Muscle of leg (tissue), 11 donors: Measurements from ENCODE around the gene PTH1R. TPM values are rescaled to one million over a fixed set of nuclear protein-coding genes. Genes with fewer than 3 reads are reported as not detected.

Experiments used
- DNase-seq: peaks from one replicate; pipeline ENCODE4 v3.0.0; 2013
- H3K27ac ChIP-seq: one replicate; pipeline ENCODE4 v1.5.1; 2013; ENCODE audit warnings: mild to moderate bottlenecking, low read length, control low read depth
- H3K27me3 ChIP-seq: one replicate; pipeline ENCODE4 v1.6.1; 2013; ENCODE audit warnings: low read length; ENCODE audit not compliant: control insufficient read depth, insufficient read depth
- H3K36me3 ChIP-seq: one replicate; pipeline ENCODE4 v1.6.1; 2013; ENCODE audit warnings: low read length; ENCODE audit not compliant: control insufficient read depth, insufficient read depth
- H3K4me1 ChIP-seq: one replicate; pipeline ENCODE4 v1.6.1; 2013; ENCODE audit warnings: low read length; ENCODE audit not compliant: control insufficient read depth, insufficient read depth
- H3K4me3 ChIP-seq: one replicate; pipeline ENCODE4 v1.5.1; 2013; ENCODE audit warnings: low read length, control low read depth
- H3K9me3 ChIP-seq: replicated peaks from 2 replicates; pipeline ENCODE4 v1.6.1; 2013; ENCODE audit warnings: low read depth, low read length; ENCODE audit not compliant: control insufficient read depth
- WGBS: methylation state at CpG from one replicate; pipeline ENCODE4 v1.1.5; 2013; ENCODE audit warnings: missing lambda C conversion rate; ENCODE audit not compliant: insufficient coverage; 5-methylcytosine and 5-hydroxymethylcytosine counted together
- polyA plus RNA-seq, 8 donors: library from polyadenylated mRNA; unstranded; fragments of 120-200 nt; gene quantifications; one replicate each; pipeline versions ENCODE4 v1.2.1 to v1.2.3, GENCODE V29; 2013; ENCODE audit warnings: inconsistent platforms in 1 of 8, low replicate concordance in 1 of 8; ENCODE audit not compliant: insufficient read length in 8 of 8, insufficient read depth in 1 of 8
- total RNA-seq: library from RNA; stranded (reverse); fragments of 120-200 nt; gene quantifications from one replicate; pipeline ENCODE4 v1.2.4, GENCODE V29; 2013

The PTH1R gene
- total and polyA plus RNA-seq, 9 donors, result 7.1 to 26.8 (median 11.4) TPM

GRCh38 chr3:46870651-46871050 lies 6.9 kb upstream of the PTH1R start:
- Histone ChIP-seq H3K27me3 (peaks cover 25% of the 10 kb centered on the region), H3K4me3 (no peak overlapping the region), H3K4me1 (peaks cover 67% of the 10 kb centered on the region), H3K9me3 (no peaks in the 10 kb centered on the region), H3K36me3 (no peaks in the 10 kb centered on the region), H3K27ac (no peak overlapping the region)
- no peak for DNase-seq
- WGBS, result 84% methylated on average over 3 of the region's 5 CpGs

GRCh38 chr3:46871222-46871621 lies 6.3 kb upstream of the PTH1R start:
- no peak overlapping the region for H3K4me3 ChIP-seq
- 70% methylated on average over 7 of the region's 10 CpGs for WGBS
- peaks cover 67% of the 10 kb centered on the region for H3K4me1 ChIP-seq
- no peaks in the 10 kb centered on the region for H3K9me3 ChIP-seq
- no peaks in the 10 kb centered on the region for H3K36me3 ChIP-seq
- no peak overlapping the region for H3K27ac ChIP-seq
- H3K27me3 ChIP-seq, result peaks cover 25% of the 10 kb centered on the region
- DNase-seq, result no peak

- DNase-seq, result no peak
- H3K9me3 ChIP-seq, result no peaks in the 10 kb centered on the region
- peaks cover 26% of the 10 kb centered on the region for H3K27me3 ChIP-seq
- H3K36me3 ChIP-seq, result no peaks in the 10 kb centered on the region
- WGBS, result no CpG with 5 or more reads among the region's 5 CpGs
- peaks cover 51% of the 10 kb centered on the region for H3K4me1 ChIP-seq
- H3K27ac ChIP-seq, result no peak overlapping the region
- no peak overlapping the region for H3K4me3 ChIP-seq
Measured at GRCh38 chr3:46873521-46873920, 4.0 kb upstream of the PTH1R start.

GRCh38 chr3:46874430-46874829 lies 3.1 kb upstream of the PTH1R start:
- Histone ChIP-seq H3K27me3 (peaks cover 26% of the 10 kb centered on the region), H3K36me3 (no peaks in the 10 kb centered on the region), H3K9me3 (no peaks in the 10 kb centered on the region), H3K27ac (no peak overlapping the region), H3K4me3 (no peak overlapping the region), H3K4me1 (peaks cover 54% of the 10 kb centered on the region)
- peak; percentile 84 for DNase-seq
- no CpG with 5 or more reads among the region's 18 CpGs for WGBS

GRCh38 chr3:46875560-46875959 lies 2.0 kb upstream of the PTH1R start:
- DNase-seq, result no peak
- Histone ChIP-seq H3K27ac (no peak overlapping the region), H3K27me3 (peaks cover 31% of the 10 kb centered on the region), H3K9me3 (no peaks in the 10 kb centered on the region), H3K4me1 (peaks cover 54% of the 10 kb centered on the region), H3K4me3 (no peak overlapping the region), H3K36me3 (no peaks in the 10 kb centered on the region)
- 95% methylated on average over 6 of the region's 9 CpGs for WGBS

GRCh38 chr3:46876313-46877300 lies 914 bp upstream of the PTH1R start:
- Histone ChIP-seq H3K27ac (no peak overlapping the region), H3K9me3 (no peaks in the 10 kb centered on the region), H3K27me3 (peaks cover 35% of the 10 kb centered on the region), H3K4me1 (peaks cover 53% of the 10 kb centered on the region), H3K36me3 (no peaks in the 10 kb centered on the region), H3K4me3 (no peak overlapping the region)
- WGBS, result 85% methylated on average over 5 of the region's 10 CpGs
- no peak for DNase-seq

GRCh38 chr3:46878781-46879436 lies 1.4 kb downstream of the PTH1R start:
- H3K4me1 ChIP-seq, result peaks cover 45% of the 10 kb centered on the region
- H3K9me3 ChIP-seq, result no peaks in the 10 kb centered on the region
- no peak overlapping the region for H3K4me3 ChIP-seq
- WGBS, result no CpG with 5 or more reads among the region's 2 CpGs
- H3K36me3 ChIP-seq, result no peaks in the 10 kb centered on the region
- H3K27me3 ChIP-seq, result peaks cover 37% of the 10 kb centered on the region
- no peak for DNase-seq
- H3K27ac ChIP-seq, result no peak overlapping the region

- Histone ChIP-seq H3K4me1 (peaks cover 37% of the 10 kb centered on the region), H3K36me3 (no peaks in the 10 kb centered on the region), H3K9me3 (no peaks in the 10 kb centered on the region), H3K4me3 (peak overlapping the region; percentile 40), H3K27me3 (peaks cover 57% of the 10 kb centered on the region), H3K27ac (no peak overlapping the region)
- 16% methylated on average over 12 of the region's 29 CpGs for WGBS
- DNase-seq, result no peak
Measured at GRCh38 chr3:46880884-46881595, 3.5 kb downstream of the PTH1R start.

- Histone ChIP-seq H3K9me3 (no peaks in the 10 kb centered on the region), H3K4me3 (peak overlapping the region; percentile 63), H3K27ac (peak overlapping the region; percentile 77), H3K36me3 (no peaks in the 10 kb centered on the region), H3K4me1 (peaks cover 37% of the 10 kb centered on the region), H3K27me3 (peaks cover 61% of the 10 kb centered on the region)
- DNase-seq, result peak; percentile 78
- WGBS, result under 1% methylated on average over 59 of the region's 83 CpGs
Measured at GRCh38 chr3:46881596-46882376, 4.3 kb downstream of the PTH1R start.
